Endometrial microvascular endothelial cells (primary cell): ENCODE measurements around the gene DBNDD2. TPM values are rescaled to one million over a fixed set of nuclear protein-coding genes. Genes with fewer than 3 reads are reported as not detected.

ENCODE experiments used
- in situ Hi-C: cut with HindIII; loops from 2 replicates; pipeline ENCODE4 v1.10.0; 2017; ENCODE audit warnings: low sequenced_read_pairs, low pct_unique_long_range_greater_than_20kb; ENCODE audit errors: inconsistent ontology term
- total RNA-seq: library from RNA; depleted of rRNA; stranded (reverse); fragments of >200 nt; gene quantifications from one replicate; pipeline ENCODE4 v1.2.3, GENCODE V29; 2015; ENCODE audit errors: inconsistent ontology term

The DBNDD2 gene
- total RNA-seq, 1 donor from 2014 or later = 13.8 TPM

DNA sequence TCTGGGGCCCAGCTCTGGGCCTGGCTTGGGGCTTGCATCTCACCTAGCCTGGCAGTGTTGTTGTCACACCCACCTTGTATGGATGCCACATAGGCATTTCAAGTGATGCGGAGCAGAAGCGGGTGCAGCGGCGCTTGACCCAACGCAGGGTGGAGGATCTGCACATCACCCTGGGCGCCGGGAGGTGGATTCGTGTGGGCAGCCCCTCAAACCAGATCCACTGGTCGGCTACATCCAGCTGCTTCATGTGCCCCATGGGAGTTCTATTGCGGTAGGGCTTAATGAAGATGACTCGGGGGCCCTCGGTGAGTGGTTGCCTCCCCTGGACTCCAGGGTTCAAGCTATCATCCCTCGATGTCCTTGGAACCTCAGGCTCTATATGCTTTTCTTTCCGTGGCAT lies 33.1 kb upstream of the DBNDD2 start:
- in situ Hi-C loops = no loop called here

DNA sequence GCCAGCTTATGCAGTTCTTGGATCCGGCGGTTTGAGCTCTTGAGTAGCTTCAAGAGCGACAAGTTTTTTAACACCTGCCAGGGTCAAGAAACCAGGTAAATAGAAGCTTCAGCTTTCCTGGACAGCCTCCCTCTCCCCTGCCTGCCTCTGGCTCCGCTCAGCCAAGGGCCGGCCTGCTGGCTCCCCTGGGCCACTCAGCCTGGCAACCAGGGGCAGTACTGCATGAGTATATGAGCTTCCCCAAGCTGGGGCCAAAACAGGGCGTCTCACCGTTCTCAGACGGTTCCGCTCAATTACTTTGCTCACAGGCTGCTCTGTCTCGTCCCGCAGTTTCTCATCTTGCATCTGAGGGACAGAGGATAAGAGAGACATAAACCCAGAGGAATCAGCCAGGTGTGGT lies 30.8 kb upstream of the DBNDD2 start:
- in situ Hi-C loops = no loop called here

DNA sequence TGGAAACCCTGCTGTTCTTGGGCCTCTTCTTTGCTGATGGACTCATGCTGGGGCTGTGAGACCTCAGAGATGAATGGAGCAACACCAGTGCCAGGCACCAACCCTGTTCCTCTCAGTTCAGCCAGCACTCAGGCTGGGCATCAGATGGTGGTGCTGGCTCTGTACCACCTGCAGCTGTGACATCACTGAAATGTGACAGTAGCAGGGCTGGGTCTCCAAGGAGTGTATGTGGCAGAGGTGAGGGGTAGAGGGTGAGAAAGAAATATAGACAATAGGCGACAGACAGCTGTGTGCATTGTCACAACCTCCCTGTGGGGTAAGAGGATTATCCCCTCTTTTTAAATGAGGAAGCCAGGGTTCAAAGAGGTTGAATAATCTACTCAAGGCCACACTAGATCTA lies 29.9 kb upstream of the DBNDD2 start, which contains the start of gene TP53TG5:
Gene TP53TG5 (minus strand): TSS at position 135 of the 400 bp plus-strand sequence. CDS start 89 bp downstream, at position 46.
- in situ Hi-C loops = no loop called here

DNA sequence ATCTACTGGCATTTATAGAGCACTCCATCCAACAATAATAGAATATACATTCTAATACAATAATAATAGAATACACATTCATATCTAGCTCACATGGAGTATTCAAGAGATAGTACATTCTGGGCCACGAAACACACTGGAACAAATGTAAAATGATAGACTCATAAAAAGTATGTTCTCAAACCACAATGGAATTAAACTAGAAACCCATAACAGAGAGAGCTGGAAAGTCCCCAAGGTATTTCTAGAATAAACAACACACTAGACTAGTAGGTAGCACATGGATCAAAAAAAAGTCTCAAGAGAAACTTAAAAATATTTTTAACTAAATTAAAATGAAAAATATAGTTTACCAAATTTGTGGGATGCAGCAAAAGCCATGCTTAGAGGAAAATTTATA lies 20.8 kb upstream of the DBNDD2 start:
- in situ Hi-C loops = no loop called here

DNA sequence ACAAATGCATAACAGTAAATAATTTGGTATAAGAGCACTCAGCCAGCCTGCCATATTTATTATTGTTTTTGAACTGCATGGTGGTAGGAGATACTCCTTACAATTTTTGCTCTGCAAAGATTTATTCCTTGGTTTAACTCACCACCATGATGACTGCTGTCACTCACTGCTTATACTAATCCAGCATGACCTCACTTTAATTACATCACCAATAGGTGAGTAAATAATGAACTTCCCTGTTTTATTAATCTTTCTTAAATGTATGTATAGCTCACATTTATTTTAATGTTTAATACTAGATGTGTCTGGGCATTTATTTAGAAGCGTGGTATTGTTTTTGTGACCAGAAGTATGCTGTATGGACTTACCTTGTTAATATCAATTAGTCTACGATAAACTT lies 17.2 kb upstream of the DBNDD2 start:
- in situ Hi-C loops = no loop called here

DNA sequence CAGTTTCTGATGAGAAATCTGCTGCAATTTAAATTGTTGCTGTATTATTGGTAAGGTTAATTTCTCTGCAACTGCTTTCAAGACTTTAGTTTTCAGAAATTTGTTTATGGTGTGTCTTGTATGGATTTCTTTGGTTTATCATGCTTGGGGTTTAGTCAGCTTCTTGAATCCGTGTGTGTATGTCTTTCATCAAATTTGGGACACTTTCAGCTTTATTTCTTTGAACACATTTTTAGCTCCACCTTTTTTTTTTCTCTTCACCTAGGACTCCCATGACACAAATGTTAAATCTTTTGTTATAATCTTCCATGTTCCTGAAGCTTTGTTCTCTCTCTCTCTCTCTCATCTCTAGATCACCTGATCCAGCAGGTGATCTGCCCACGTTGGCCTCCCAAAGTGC lies 16.5 kb upstream of the DBNDD2 start:
- in situ Hi-C loops = no loop called here

DNA sequence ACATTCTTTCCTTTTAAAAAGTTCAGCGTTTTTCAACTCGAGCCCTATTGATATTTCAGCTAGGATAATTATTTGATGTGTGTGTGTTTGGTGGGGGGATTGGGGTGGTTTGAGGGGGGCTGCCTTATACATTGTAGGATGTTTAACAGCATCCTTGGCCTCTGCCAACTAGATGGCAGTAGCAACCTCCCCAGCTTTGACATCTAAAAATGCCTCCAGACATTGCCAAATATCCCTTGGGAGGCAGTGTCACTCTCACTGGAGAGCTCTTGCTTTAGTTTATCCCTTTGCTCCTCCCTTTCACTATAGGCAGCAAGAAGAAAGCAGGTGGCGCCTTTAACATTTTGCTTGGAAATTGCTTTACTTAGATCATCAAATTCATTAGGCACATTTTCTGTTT lies 15.4 kb upstream of the DBNDD2 start:
- in situ Hi-C loops = no loop called here

DNA sequence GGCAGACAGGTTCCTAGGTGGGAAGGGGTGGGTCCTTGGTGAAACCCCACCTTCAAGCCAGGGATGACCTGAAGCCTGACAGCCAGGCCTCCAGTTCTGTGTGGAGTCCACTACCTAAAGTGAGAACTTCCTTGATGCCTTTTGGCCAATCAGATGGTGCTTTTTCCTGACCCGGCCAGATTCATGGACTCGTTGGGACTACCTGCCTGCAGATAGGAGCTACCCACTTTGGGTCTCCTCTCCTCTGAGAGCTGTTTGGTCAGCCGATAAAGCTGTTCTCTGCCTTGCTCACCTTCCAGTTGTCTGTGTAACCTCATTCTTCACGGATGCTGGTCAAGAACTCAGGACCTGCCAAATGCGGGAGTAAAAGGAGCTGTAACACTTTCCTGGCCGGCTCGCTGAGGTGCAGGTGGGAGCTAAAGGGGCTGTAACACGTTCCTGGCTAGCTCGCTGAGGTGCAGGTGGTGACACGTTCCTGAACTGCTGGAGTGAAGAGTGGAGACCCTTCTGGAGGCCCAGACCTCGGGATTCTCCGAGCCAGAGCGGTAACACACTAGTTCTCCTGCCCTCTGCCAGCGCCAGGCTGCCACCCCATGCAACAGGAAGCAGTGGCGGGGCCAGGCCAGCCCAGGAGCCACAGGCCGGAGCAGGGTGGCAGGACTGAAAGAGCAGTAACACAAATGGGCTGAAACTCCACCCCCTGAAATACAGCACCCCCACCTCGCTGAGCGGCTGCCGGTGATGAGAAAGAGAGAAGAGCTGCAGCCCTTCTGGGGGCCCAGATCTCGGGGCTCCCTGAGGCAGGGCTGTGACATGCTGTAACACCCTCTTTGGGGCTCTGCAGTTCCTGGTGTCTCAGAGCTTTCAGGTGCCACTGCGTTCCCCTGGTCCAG lies 13.6 kb upstream of the DBNDD2 start:
- in situ Hi-C loops = no loop called here

DNA sequence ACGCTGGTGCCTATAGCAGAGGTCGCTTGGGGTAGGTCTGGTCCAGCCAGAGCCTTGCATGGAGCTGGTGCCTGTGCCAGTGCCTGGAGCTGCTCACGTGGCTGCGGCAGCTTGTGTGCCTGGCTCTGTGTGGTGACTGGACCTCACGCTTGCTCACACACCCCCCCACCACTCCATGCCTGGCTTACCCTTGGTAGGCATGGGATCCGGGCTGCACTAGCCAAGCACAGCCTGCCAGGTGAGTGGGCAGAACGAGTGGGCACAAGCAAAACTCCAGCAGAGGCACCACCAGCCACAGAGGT lies 13.0 kb upstream of the DBNDD2 start:
- in situ Hi-C loops = no loop called here

DNA sequence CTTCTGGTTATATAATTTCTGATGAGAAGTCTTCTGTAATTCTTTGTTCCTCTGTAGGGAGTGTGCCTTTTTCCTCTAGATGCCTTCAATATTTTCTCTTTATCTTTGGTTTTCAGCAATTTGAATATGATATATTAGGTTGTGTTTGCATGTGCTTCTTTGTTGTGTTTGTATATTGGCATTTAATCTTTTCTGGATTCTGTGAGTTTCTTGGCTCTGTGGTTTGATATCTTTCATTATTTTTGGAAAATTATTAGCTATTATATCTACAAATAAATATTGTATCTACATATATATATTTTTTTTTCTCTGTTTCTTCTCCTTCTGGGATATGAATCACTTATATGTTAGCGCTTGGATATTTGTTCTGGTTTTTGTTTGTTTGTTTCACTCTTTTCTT lies 9.1 kb upstream of the DBNDD2 start:
- in situ Hi-C loops = no loop called here

DNA sequence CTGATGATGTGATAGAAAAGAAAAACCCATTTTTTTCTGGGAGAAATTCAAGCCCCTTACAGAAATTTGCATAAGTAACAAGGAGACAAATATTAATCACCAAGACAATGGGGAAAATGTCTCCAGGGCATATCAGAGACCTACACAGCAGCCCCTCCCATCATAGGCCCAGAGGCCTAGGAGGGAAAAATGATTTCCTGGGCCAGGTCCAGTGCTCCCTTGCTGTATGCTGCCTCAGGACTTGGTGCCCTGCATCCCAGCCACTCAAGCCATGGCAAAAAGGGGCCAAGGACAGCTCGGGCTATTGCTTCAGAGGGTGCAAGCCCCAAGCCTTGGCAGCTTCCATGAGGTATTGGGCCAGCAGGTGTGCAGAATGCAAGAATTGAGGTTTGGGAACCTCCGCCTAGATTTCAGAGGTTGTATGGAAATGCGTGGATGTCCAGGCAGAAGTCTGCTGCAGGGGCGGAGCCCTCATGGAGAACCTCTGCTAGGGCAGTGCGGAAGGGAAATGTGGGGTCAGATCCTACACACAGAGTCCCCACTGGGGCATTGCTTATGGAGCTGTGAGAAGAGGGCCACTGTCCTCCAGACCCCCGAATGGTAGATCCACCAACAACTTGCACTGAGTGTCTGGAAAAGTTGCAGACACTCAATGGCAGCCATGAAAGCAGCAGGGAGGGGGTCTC lies 7.6 kb upstream of the DBNDD2 start:
- in situ Hi-C loops = no loop called here

DNA sequence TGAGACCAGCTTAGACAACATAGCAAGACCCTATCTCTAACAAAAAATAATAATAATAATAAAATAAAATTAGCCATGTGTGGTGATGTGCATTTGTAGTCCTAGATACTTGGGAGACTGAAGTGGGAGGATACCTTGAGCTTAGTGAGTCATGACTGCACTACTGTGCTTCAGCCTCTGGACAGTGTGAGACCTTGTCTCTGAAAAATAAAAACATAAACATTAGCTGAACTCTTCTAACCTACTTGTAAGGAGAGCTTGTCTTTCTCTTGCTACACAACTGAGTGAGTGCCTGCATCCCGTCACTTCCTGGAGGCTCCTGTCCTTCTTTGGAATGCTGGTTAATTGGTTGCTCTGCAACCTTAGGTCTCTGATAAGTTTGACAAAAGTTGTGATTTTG lies 5.1 kb upstream of the DBNDD2 start:
- in situ Hi-C loops = no loop called here

DNA sequence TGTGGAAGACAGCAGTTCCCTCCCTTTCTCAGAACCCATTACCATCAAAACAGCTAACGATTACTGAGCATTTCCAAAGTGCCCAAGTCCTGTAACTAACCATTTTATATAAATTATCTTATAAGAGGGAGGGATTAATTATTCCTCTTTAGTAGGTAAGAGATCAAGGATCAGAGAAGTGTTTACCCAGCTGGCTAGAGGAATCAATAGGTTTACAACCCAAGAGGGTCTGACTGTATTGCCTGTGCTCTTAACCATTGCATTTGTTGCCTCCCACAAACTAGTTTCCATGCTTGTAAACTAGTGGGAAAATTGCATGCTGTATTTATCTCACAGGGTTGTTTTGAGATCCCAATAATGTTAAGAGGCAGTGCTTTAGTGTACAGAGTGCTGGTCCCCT lies 3.7 kb upstream of the DBNDD2 start:
- in situ Hi-C loops = no loop called here

DNA sequence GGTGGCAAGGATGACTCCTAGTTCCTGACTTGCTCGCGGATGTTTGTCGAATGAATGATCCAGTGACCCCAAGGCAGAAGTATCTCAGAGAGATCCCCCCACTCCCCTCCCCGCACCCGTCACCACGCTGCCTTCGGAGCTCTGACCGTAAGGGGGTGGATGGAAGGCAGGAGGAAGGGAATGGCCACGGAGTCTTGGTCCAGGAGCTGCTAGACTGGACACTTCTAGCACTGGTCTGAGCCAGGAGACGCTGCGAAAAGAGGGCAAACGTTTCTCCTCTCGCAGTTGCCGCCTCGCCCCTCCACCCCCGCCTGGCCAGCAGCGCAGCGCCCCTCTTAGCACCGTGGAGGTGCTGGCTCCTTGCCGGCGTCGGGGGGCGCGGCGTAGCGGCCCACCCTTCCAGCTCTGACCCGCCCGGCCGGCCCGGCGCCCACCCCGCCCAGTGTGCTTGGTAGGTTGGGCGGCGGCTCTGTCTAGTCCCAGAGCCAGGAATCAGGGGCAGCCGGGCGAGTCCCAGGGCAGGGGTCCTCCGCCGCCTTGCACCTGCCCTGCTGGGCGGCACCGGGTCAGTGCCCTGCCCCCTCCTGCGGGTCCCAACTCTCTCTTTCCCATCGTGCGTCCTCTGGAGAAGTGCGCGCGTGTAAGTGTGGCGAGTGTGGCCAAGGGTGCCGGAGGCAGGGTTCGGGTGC lies 2.4 kb upstream of the DBNDD2 start:
- in situ Hi-C loops = no loop called here

DNA sequence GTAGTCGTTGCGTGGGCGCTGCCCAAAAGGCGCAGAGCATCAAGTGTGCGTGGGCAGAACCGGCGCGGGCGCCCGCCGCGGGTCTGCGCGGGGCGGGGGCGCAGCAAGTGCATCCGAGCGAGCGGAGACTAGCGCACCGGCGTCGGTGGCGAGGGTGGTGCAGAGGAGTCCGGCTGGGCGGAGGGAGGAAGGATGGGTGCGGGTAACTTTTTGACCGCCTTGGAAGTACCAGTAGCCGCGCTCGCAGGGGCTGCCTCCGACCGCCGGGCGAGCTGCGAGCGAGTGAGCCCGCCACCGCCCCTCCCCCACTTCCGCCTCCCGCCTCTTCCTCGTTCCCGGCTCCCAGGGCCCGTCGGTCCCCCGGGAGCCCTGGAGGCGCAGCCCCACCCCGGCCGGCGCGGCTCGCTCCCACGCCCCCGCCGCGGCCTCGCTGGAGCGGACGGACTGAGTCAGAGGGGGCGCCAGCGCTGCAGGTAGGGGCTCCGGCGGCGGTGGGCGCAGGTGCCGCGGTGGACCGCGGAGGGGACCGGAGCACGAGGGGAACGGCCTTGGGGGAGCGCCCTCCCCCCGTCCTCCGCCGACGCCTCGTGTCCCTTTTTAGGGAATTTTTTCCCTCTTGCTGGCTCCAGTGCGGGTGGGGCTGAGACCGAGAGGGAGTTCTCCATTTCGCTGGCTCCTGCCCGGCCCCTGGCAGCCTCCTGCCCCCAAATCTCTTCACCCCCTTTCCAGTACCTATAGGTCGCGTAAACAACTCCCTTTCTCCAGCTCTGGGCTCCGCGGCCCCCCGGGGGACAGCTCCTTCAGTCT lies 1.6 kb upstream of the DBNDD2 start:
- in situ Hi-C loops = no loop called here

DNA sequence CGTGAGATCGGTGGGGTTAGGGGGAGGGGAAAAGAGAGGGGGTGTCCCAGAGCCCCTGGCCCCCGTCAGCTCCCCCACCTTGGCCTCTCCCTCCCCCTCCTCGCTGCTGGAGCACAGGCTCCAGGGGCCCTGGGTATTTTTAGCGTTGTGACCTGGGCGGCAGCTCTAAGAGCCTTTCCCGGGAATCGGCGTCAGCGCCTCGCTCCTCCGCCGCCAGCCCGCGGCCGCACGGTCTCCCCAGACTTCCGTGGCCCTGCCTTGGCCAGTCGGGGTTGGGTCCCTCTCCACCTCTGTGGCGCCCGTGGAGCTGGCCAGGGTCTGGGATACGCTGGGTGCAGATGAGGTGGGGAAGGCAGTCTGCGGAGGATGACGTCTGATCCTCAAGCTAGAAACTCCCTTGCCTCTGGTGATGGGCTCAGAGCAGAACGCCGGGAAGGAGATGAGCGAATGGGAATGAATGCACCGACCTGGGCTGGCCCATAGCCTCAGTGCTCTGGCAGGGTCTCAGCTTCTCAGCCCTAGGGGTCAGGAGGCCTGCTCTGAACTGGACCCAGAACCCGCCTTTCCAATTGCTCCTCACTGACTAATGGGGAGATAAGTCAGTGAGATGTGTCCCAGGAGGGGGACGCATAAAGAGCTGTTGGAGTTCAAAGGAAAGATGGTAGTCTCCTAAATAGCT lies 883 bp upstream of the DBNDD2 start:
- in situ Hi-C loops = no loop called here

DNA sequence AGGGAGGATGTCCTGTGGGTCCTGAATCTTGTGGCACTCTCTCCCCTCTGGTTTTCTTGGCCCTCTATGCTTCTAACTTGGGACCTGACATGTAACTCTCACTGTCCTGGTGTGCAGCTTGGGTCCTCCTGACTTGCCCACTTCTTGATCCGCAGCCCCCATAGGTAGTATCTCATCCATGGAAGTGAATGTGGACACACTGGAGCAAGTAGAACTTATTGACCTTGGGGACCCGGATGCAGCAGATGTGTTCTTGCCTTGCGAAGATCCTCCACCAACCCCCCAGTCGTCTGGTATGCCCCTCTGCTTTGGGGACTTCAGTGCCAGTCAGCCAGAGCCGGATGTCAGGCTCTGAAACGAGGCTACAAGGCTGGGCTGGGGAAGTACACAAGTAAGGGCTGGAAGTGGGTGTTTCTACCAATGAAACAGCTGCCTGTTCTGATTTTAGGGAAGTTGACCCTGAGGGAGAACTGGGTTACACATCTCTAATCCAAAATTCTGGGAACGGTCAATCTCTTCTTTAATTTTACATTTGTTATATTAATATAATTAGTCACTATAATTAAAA lies 641 bp downstream of the DBNDD2 start:
- in situ Hi-C loops = no loop called here

DNA sequence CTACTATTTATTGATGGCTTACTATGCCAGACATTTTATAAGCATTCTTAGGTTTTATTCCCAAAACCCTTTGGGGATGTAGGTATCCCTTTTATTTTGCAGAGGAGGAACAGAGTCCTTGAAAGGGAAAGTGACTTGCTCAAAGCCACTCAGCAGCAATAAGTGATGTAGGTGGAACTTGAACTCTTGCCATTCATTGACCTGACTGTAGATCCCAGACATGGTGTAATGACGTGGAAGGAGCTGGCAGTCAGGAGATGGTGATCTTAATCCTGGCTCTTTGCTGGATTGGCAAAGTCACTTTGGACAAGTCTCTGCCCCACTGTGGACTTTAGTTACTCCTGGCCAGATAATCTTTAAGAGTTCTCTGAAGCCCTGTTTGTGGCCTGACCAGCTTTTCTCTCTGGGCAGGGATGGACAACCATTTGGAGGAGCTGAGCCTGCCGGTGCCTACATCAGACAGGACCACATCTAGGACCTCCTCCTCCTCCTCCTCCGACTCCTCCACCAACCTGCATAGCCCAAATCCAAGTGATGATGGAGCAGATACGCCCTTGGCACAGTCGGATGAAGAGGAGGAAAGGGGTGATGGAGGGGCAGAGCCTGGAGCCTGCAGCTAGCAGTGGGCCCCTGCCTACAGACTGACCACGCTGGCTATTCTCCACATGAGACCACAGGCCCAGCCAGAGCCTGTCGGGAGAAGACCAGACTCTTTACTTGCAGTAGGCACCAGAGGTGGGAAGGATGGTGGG lies 1.6 kb downstream of the DBNDD2 start:
- in situ Hi-C loops = no loop called here
